Stimulated activated CD4-positive, alpha-beta T cell treated with anti-CD3 and anti-CD28 coated beads, Interleukin-1b, Interleukin-23, amount 100 ng/mL, for 1 hour (primary cell): ENCODE data around the gene AMMECR1.
"Not testable (repeated sequence)": the region's sequence is repeated elsewhere in the genome, so short reads cannot be mapped to it uniquely, and the experiment has no call there.

Source experiments
- DNase-seq, 2 donors: peaks; one replicate each; pipeline ENCODE4 v3.0.0-alpha.2; 2020; ENCODE audit warnings: low read depth in 2 of 2

Gene AMMECR1

GRCh38 chrX:110171442-110171841 is 146.4 kb downstream of the AMMECR1 start:
- no peak for DNase-seq

- DNase-seq: no peak
Observed at GRCh38 chrX:110170029-110170428, 147.9 kb downstream of the AMMECR1 start.

- DNase-seq: no peak
Observed at GRCh38 chrX:110168585-110168984, 149.3 kb downstream of the AMMECR1 start.

GRCh38 chrX:110167952-110168451 is 149.9 kb downstream of the AMMECR1 start:
- peak; percentile 7 to 23 for DNase-seq

GRCh38 chrX:110163488-110163887 is 154.4 kb downstream of the AMMECR1 start:
- DNase-seq: no peak

- DNase-seq: no peak
Observed at GRCh38 chrX:110162867-110163266, 155.0 kb downstream of the AMMECR1 start.

GRCh38 chrX:110162131-110162530 is 155.8 kb downstream of the AMMECR1 start:
- no peak for DNase-seq

GRCh38 chrX:110161361-110161686 is 156.6 kb downstream of the AMMECR1 start:
- no peak for DNase-seq

- no peak for DNase-seq
Observed at GRCh38 chrX:110159865-110160264, 158.0 kb downstream of the AMMECR1 start.

- no peak for DNase-seq
Observed at GRCh38 chrX:110159235-110159634, 158.7 kb downstream of the AMMECR1 start.

- DNase-seq: no peak
Observed at GRCh38 chrX:110157444-110157843, 160.4 kb downstream of the AMMECR1 start.

GRCh38 chrX:110156167-110156754 is 161.6 kb downstream of the AMMECR1 start:
- DNase-seq: no peak

- no peak for DNase-seq
Observed at GRCh38 chrX:110155759-110156158, 162.1 kb downstream of the AMMECR1 start.

GRCh38 chrX:110154328-110154727 is 163.6 kb downstream of the AMMECR1 start:
- DNase-seq: not testable (repeated sequence)

GRCh38 chrX:110153896-110154295 is 164.0 kb downstream of the AMMECR1 start:
- no peak for DNase-seq

- no peak for DNase-seq
Observed at GRCh38 chrX:110153244-110153643, 164.6 kb downstream of the AMMECR1 start.

GRCh38 chrX:110146521-110146920 is 171.4 kb downstream of the AMMECR1 start:
- DNase-seq: no peak

- DNase-seq: no peak
Observed at GRCh38 chrX:110145854-110146253, 172.0 kb downstream of the AMMECR1 start.

- no peak for DNase-seq
Observed at GRCh38 chrX:110145311-110145710, 172.6 kb downstream of the AMMECR1 start.
